Mesothelial cell of epicardium (in vitro differentiated cells): ENCODE data around the gene DNAH8. TPM values are rescaled to one million over a fixed set of nuclear protein-coding genes. Genes with fewer than 3 reads are reported as not detected.
"Not testable (repeated sequence)": the region's sequence is repeated elsewhere in the genome, so short reads cannot be mapped to it uniquely, and the experiment has no call there.

Experiments
- DNase-seq, 2 experiments: peaks; one replicate each; pipeline ENCODE4 v3.0.0; 2021; ENCODE audit warnings: low spot score in 2 of 2; ENCODE audit not compliant: unreplicated experiment in 2 of 2
- H3K27ac Mint-ChIP-seq: 2 replicates; pipeline ENCODE4 v1.8.0; 2021; ENCODE audit warnings: mixed read lengths
- H3K27me3 Mint-ChIP-seq: 2 replicates; pipeline ENCODE4 v1.8.0; 2021; ENCODE audit warnings: low read depth, mixed read lengths
- H3K36me3 Mint-ChIP-seq: 2 replicates; pipeline ENCODE4 v1.8.0; 2021; ENCODE audit warnings: mixed read lengths
- H3K4me1 Mint-ChIP-seq: 2 replicates; pipeline ENCODE4 v1.8.0; 2021; ENCODE audit warnings: mixed read lengths
- H3K4me3 Mint-ChIP-seq: 2 replicates; pipeline ENCODE4 v1.8.0; 2021; ENCODE audit warnings: mild to moderate bottlenecking, moderate library complexity, mixed read lengths
- H3K9me3 Mint-ChIP-seq: 2 replicates; pipeline ENCODE4 v1.8.0; 2021; ENCODE audit warnings: mixed read lengths
- CTCF ChIP-seq: fragments of 200-600 bp; sonication (generic); IDR thresholded peaks from one replicate; pipeline ENCODE4 v1.5.0; 2021; ENCODE audit warnings: antibody characterized with exemption; ENCODE audit not compliant: unreplicated experiment
- total RNA-seq: library from RNA; stranded (reverse); gene quantifications from 3 replicates; pipeline ENCODE4 v1.2.1, GENCODE V29; 2021

The DNAH8 gene
- total RNA-seq, 1 donor from 2014 or later = 0.25 TPM

GRCh38 chr6:38912378-38912777 lies 197.3 kb downstream of the DNAH8 start:
- DNase-seq = no peak
- no peak overlapping the region for H3K4me3 Mint-ChIP-seq
- no peaks in the 10 kb centered on the region for H3K27me3 Mint-ChIP-seq
- no peak for TF ChIP-seq CTCF
- H3K27ac Mint-ChIP-seq = no peak overlapping the region
- H3K36me3 Mint-ChIP-seq = no peaks in the 10 kb centered on the region
- H3K4me1 Mint-ChIP-seq = no peaks in the 10 kb centered on the region
- H3K9me3 Mint-ChIP-seq = peaks cover 4% of the 10 kb centered on the region

GRCh38 chr6:38915205-38915925 lies 200.3 kb downstream of the DNAH8 start:
- H3K36me3 Mint-ChIP-seq = no peaks in the 10 kb centered on the region
- no peak overlapping the region for H3K27ac Mint-ChIP-seq
- no peaks in the 10 kb centered on the region for H3K27me3 Mint-ChIP-seq
- TF ChIP-seq CTCF = no peak
- H3K4me1 Mint-ChIP-seq = no peaks in the 10 kb centered on the region
- DNase-seq = no peak
- no peak overlapping the region for H3K4me3 Mint-ChIP-seq
- peaks cover 4% of the 10 kb centered on the region for H3K9me3 Mint-ChIP-seq

GRCh38 chr6:38921540-38921939 lies 206.4 kb downstream of the DNAH8 start:
- not testable (repeated sequence) for H3K4me1 Mint-ChIP-seq, H3K27ac Mint-ChIP-seq, DNase-seq, H3K36me3 Mint-ChIP-seq, H3K27me3 Mint-ChIP-seq, H3K9me3 Mint-ChIP-seq, H3K4me3 Mint-ChIP-seq

GRCh38 chr6:38924791-38925509 lies 209.8 kb downstream of the DNAH8 start:
- Mint-ChIP-seq H3K27ac (no peak overlapping the region), H3K9me3 (no peaks in the 10 kb centered on the region), H3K27me3 (peaks cover 8% of the 10 kb centered on the region), H3K4me3 (no peak overlapping the region), H3K36me3 (no peaks in the 10 kb centered on the region), H3K4me1 (no peaks in the 10 kb centered on the region)
- no peak for TF ChIP-seq CTCF
- no peak for DNase-seq

GRCh38 chr6:38929560-38929959 lies 214.4 kb downstream of the DNAH8 start:
- Mint-ChIP-seq H3K9me3 (no peaks in the 10 kb centered on the region), H3K4me3 (no peak overlapping the region), H3K36me3 (no peaks in the 10 kb centered on the region), H3K4me1 (no peaks in the 10 kb centered on the region), H3K27ac (no peak overlapping the region), H3K27me3 (peaks cover 23% of the 10 kb centered on the region)
- DNase-seq = no peak
- no peak for TF ChIP-seq CTCF

- no peaks in the 10 kb centered on the region for H3K4me1 Mint-ChIP-seq
- H3K36me3 Mint-ChIP-seq = no peaks in the 10 kb centered on the region
- TF ChIP-seq CTCF = no peak
- H3K4me3 Mint-ChIP-seq = no peak overlapping the region
- H3K27ac Mint-ChIP-seq = no peak overlapping the region
- no peaks in the 10 kb centered on the region for H3K9me3 Mint-ChIP-seq
- H3K27me3 Mint-ChIP-seq = peaks cover 16% of the 10 kb centered on the region
- DNase-seq = no peak
Observed at GRCh38 chr6:38933426-38933825, 218.3 kb downstream of the DNAH8 start.
